Chondrocyte (in vitro differentiated cells): Measurements from ENCODE around the gene COL16A1. TPM values are rescaled to one million over a fixed set of nuclear protein-coding genes. Genes with fewer than 3 reads are reported as not detected.

Source experiments
- DNase-seq: peaks from one replicate; pipeline ENCODE4 v3.0.0; 2021; ENCODE audit warnings: mixed read lengths, low spot score
- H3K27ac Mint-ChIP-seq: one replicate; pipeline ENCODE4 v1.8.0; 2021; ENCODE audit warnings: mild to moderate bottlenecking, moderate library complexity, mixed read lengths; ENCODE audit not compliant: unreplicated experiment
- H3K27me3 Mint-ChIP-seq: 2 replicates; pipeline ENCODE4 v1.8.0; 2021; ENCODE audit warnings: low read depth, mixed read lengths
- H3K36me3 Mint-ChIP-seq: 2 replicates; pipeline ENCODE4 v1.8.0; 2021; ENCODE audit warnings: low read depth, mixed read lengths
- H3K4me1 Mint-ChIP-seq: 2 replicates; pipeline ENCODE4 v1.8.0; 2021; ENCODE audit warnings: low read depth, mild to moderate bottlenecking, mixed read lengths
- H3K4me3 Mint-ChIP-seq: one replicate; pipeline ENCODE4 v1.8.0; 2021; ENCODE audit warnings: mild to moderate bottlenecking, moderate library complexity, mixed read lengths; ENCODE audit not compliant: unreplicated experiment
- H3K9me3 Mint-ChIP-seq: 2 replicates; pipeline ENCODE4 v1.8.0; 2021; ENCODE audit warnings: low read depth, mixed read lengths
- CTCF ChIP-seq: fragments of 200-600 bp; sonication (generic); IDR thresholded peaks from 2 replicates; pipeline ENCODE4 v1.5.0; 2021; ENCODE audit warnings: antibody characterized with exemption, mild to moderate bottlenecking, moderate library complexity
- total RNA-seq: library from RNA; stranded (reverse); gene quantifications from 3 replicates; pipeline ENCODE4 v1.2.1, GENCODE V29; 2021

Gene COL16A1
- total RNA-seq, 1 donor from 2014 or later = 230 TPM

GRCh38 chr1:31658721-31659120 is 45.1 kb downstream of the COL16A1 start:
- Mint-ChIP-seq H3K4me1 (peaks cover 12% of the 10 kb centered on the region), H3K27ac (peak overlapping the region; percentile 17), H3K27me3 (no peaks in the 10 kb centered on the region), H3K4me3 (no peak overlapping the region), H3K9me3 (no peaks in the 10 kb centered on the region), H3K36me3 (peaks cover 38% of the 10 kb centered on the region)
- DNase-seq = no peak
- TF ChIP-seq CTCF = no peak

GRCh38 chr1:31657972-31658510 is 45.8 kb downstream of the COL16A1 start:
- TF ChIP-seq CTCF = no peak
- H3K4me3 Mint-ChIP-seq = no peak overlapping the region
- DNase-seq = no peak
- H3K27me3 Mint-ChIP-seq = no peaks in the 10 kb centered on the region
- no peak overlapping the region for H3K27ac Mint-ChIP-seq
- no peaks in the 10 kb centered on the region for H3K9me3 Mint-ChIP-seq
- peaks cover 39% of the 10 kb centered on the region for H3K36me3 Mint-ChIP-seq
- peaks cover 15% of the 10 kb centered on the region for H3K4me1 Mint-ChIP-seq

- no peak for TF ChIP-seq CTCF
- Mint-ChIP-seq H3K4me3 (no peak overlapping the region), H3K9me3 (no peaks in the 10 kb centered on the region), H3K36me3 (peaks cover 39% of the 10 kb centered on the region), H3K4me1 (peaks cover 15% of the 10 kb centered on the region), H3K27ac (peak overlapping the region; percentile 22), H3K27me3 (no peaks in the 10 kb centered on the region)
- no peak for DNase-seq
Observed at GRCh38 chr1:31657020-31657804, 46.6 kb downstream of the COL16A1 start.

GRCh38 chr1:31655756-31656155 is 48.1 kb downstream of the COL16A1 start:
- TF ChIP-seq CTCF = no peak
- H3K27ac Mint-ChIP-seq = peak overlapping the region; percentile 57
- H3K27me3 Mint-ChIP-seq = no peaks in the 10 kb centered on the region
- no peaks in the 10 kb centered on the region for H3K9me3 Mint-ChIP-seq
- peaks cover 29% of the 10 kb centered on the region for H3K4me1 Mint-ChIP-seq
- peaks cover 37% of the 10 kb centered on the region for H3K36me3 Mint-ChIP-seq
- no peak overlapping the region for H3K4me3 Mint-ChIP-seq
- DNase-seq = no peak

- Mint-ChIP-seq H3K4me1 (peaks cover 32% of the 10 kb centered on the region), H3K27ac (peak overlapping the region; percentile 69), H3K4me3 (no peak overlapping the region), H3K36me3 (peaks cover 34% of the 10 kb centered on the region), H3K9me3 (no peaks in the 10 kb centered on the region), H3K27me3 (no peaks in the 10 kb centered on the region)
- DNase-seq = no peak
- no peak for TF ChIP-seq CTCF
Observed at GRCh38 chr1:31655104-31655503, 48.7 kb downstream of the COL16A1 start.
